GM12878 (cell line): ENCODE results near the gene ANP32A. TPM values are rescaled to one million over a fixed set of nuclear protein-coding genes. Genes with fewer than 3 reads are reported as not detected.

Experiments
- ATAC-seq: fragments of 200-7000 bp; cut with Tn5 transposase; 3 replicates; pipeline ENCODE4 v1.9.1; 2020; ENCODE audit warnings: mild to moderate bottlenecking, moderate library complexity
- BruUV-seq: library from RNA; stranded (reverse); fragments of 400-500 nt; replicated peaks from 2 replicates; lab custom pipeline; 2021; lab: Mats Ljungman, UMichigan
- CTCF ChIA-PET: fragments of 300-600 bp; sonication (Branson Sonifier 250); formaldehyde crosslinking; extraction: SDS; loops from one replicate; lab custom pipeline; 2021; ENCODE audit warnings: inconsistent platforms; lab: Yijun Ruan, JAX
- POLR2A ChIA-PET: fragments of 350-600 bp; formaldehyde crosslinking; extraction: SDS; loops from one replicate; lab custom pipeline; 2021; ENCODE audit warnings: inconsistent platforms; lab: Charles Lee
- RAD21 ChIA-PET: fragments of 300-600 bp; sonication (Branson Sonifier 250); formaldehyde crosslinking; loops from one replicate; lab custom pipeline; 2023; ENCODE audit warnings: antibody characterized with exemption; ENCODE audit not compliant: unreplicated experiment; lab: Charles Lee
- SMC1A ChIA-PET: fragments of 300-600 bp; sonication (Branson Sonifier 250); formaldehyde crosslinking; loops from one replicate; lab custom pipeline; 2023; ENCODE audit not compliant: unreplicated experiment, uncharacterized antibody; lab: Charles Lee
- DNase-seq: peaks from one replicate; pipeline ENCODE4 v3.0.0-alpha.2; 2011; ENCODE audit warnings: low read depth, low spot score
- FAIRE-seq: peaks from 3 replicates; lab custom pipeline; 2011; peaks lifted over from hg19 to GRCh38; lab: Jason Lieb, UNC
- H2AFZ ChIP-seq: 2 replicates; pipeline ENCODE4 v1.6.0; 2011; ENCODE audit warnings: low read depth, low read length, control low read depth; ENCODE audit not compliant: control insufficient read depth
- H3K27ac ChIP-seq: 2 replicates; pipeline ENCODE4 v1.5.1; 2011; ENCODE audit warnings: control low read depth; ENCODE audit not compliant: control insufficient read depth, insufficient read depth
- H3K27me3 ChIP-seq, 2 experiments: replicated peaks in 1 of 2; 2 replicates each; pipeline versions ENCODE4 v1.6.0 to v1.6.1; 2011; ENCODE audit warnings: low read length in 1 of 2; ENCODE audit not compliant: control insufficient read depth in 2 of 2, insufficient read depth in 2 of 2
- H3K36me3 ChIP-seq, 2 experiments: 2 replicates each; pipeline ENCODE4 v1.5.1; 2011; ENCODE audit warnings: low read length in 1 of 2; ENCODE audit not compliant: control insufficient read depth in 2 of 2, insufficient read depth in 2 of 2
- H3K4me1 ChIP-seq: 2 replicates; pipeline ENCODE4 v1.6.1; 2011; ENCODE audit warnings: mild to moderate bottlenecking, low read length, moderate library complexity, mixed read lengths; ENCODE audit not compliant: control insufficient read depth, insufficient read depth
- H3K4me2 ChIP-seq: 2 replicates; pipeline ENCODE4 v1.6.0; 2011; ENCODE audit warnings: control low read depth; ENCODE audit not compliant: control insufficient read depth, insufficient read depth
- H3K4me3 ChIP-seq: fragments of 200-600 bp; sonication (generic); 2 replicates; pipeline ENCODE4 v1.5.1; 2016
- H3K79me2 ChIP-seq: 2 replicates; pipeline ENCODE4 v1.6.0; 2011; ENCODE audit warnings: low read length; ENCODE audit not compliant: control insufficient read depth, insufficient read depth
- H3K9ac ChIP-seq: 2 replicates; pipeline ENCODE4 v1.8.0; 2011; ENCODE audit warnings: low read length, control low read depth, mixed read lengths; ENCODE audit not compliant: control insufficient read depth, insufficient read depth
- H3K9me3 ChIP-seq: replicated peaks from 3 replicates; pipeline ENCODE4 v1.5.1; 2011; ENCODE audit warnings: mild to moderate bottlenecking, low read length; ENCODE audit not compliant: control insufficient read depth, insufficient read depth
- H4K20me1 ChIP-seq: 2 replicates; pipeline ENCODE4 v1.6.0; 2011; ENCODE audit not compliant: control insufficient read depth, insufficient read depth
- CBX5 ChIP-seq: sonication (generic); IDR thresholded peaks from 2 replicates; pipeline ENCODE4 v1.6.1; 2016; ENCODE audit warnings: low read depth, moderate library complexity, mild to moderate bottlenecking, inconsistent platforms
- ESRRA ChIP-seq: IDR thresholded peaks from 2 replicates; pipeline ENCODE4 v1.6.1; 2012; ENCODE audit warnings: mild to moderate bottlenecking, low read length, improper control_type of control experiment
- NRF1 ChIP-seq: conservative IDR thresholded peaks from 2 replicates; pipeline ENCODE4 v1.6.1; 2011; ENCODE audit warnings: mild to moderate bottlenecking, low read depth, low read length, improper control_type of control experiment
- PAX8 ChIP-seq: fragments of 450-650 bp; IDR thresholded peaks from 2 replicates; pipeline ENCODE4 v1.6.1; 2017; ENCODE audit warnings: mild to moderate bottlenecking, moderate library complexity
- POLR2AphosphoS2 ChIP-seq: IDR thresholded peaks from 2 replicates; pipeline ENCODE4 v1.6.1; 2011; ENCODE audit warnings: low read depth, mild to moderate bottlenecking, low read length, improper control_type of control experiment, moderate library complexity
- RAD51 ChIP-seq: fragments of 450-650 bp; IDR thresholded peaks from 2 replicates; pipeline ENCODE4 v1.6.1; 2016; ENCODE audit warnings: moderate library complexity, mild to moderate bottlenecking, inconsistent platforms
- RELA ChIP-seq: fragments of 450-650 bp; IDR thresholded peaks from 2 replicates; pipeline ENCODE4 v1.8.0; 2014; ENCODE audit warnings: borderline replicate concordance; ENCODE audit not compliant: partially characterized antibody
- SIN3A ChIP-seq: IDR thresholded peaks from 2 replicates; pipeline ENCODE4 v1.6.1; 2012; ENCODE audit warnings: low read depth, low read length, improper control_type of control experiment
- SIX5 ChIP-seq: IDR thresholded peaks from 2 replicates; pipeline ENCODE4 v1.6.1; 2011; ENCODE audit warnings: mild to moderate bottlenecking, low read depth, low read length, moderate library complexity; ENCODE audit not compliant: severe bottlenecking
- TARDBP ChIP-seq: IDR thresholded peaks from 2 replicates; pipeline ENCODE4 v1.6.1; 2016; ENCODE audit warnings: borderline replicate concordance
- TCF12 ChIP-seq: IDR thresholded peaks from 2 replicates; pipeline ENCODE4 v1.6.1; 2011; ENCODE audit warnings: low read depth, mild to moderate bottlenecking, low read length
- YBX1 ChIP-seq: fragments of 450-650 bp; IDR thresholded peaks from 2 replicates; pipeline ENCODE4 v1.6.1; 2016; ENCODE audit warnings: antibody characterized with exemption
- ZNF207 ChIP-seq: fragments of 450-650 bp; IDR thresholded peaks from 2 replicates; pipeline ENCODE4 v1.6.1; 2014; ENCODE audit warnings: antibody characterized with exemption, mild to moderate bottlenecking, borderline replicate concordance
- ZNF24 ChIP-seq: fragments of 450-650 bp; IDR thresholded peaks from 2 replicates; pipeline ENCODE4 v1.6.1; 2017; ENCODE audit warnings: antibody characterized with exemption, mild to moderate bottlenecking
- ZNF592 ChIP-seq: fragments of 450-650 bp; IDR thresholded peaks from 2 replicates; pipeline ENCODE4 v1.6.1; 2017; ENCODE audit warnings: mild to moderate bottlenecking, moderate library complexity
- WGBS: methylation state at CpG from one replicate; pipeline ENCODE4 v1.1.6; 2016; ENCODE audit warnings: low lambda C conversion rate; ENCODE audit not compliant: insufficient replicate concordance, insufficient coverage; ENCODE audit errors: missing lambda C conversion rate; 5-methylcytosine and 5-hydroxymethylcytosine counted together
- in situ Hi-C: fragments of 300-500 bp; cut with MboI; formaldehyde crosslinking; loops from 9 replicates; pipeline ENCODE4 v1.14.3; 2018; ENCODE audit warnings: mixed read lengths
- intact Hi-C: fragments of 100-400 bp; cut with micrococcal nuclease; formaldehyde crosslinking; loops from one replicate; pipeline ENCODE4 v1.14.2; 2022; ENCODE audit not compliant: unreplicated experiment
- polyA plus RNA-seq, 11 experiments: library from polyadenylated mRNA; depleted of rRNA in 4 of 11; unstranded in 6 of 11; stranded (reverse) in 5 of 11; fragments of >200 nt; fragmentation: Nextera tagmentation in 4 of 11; fragmentation: Illumina TruSeq in 1 of 11; extraction: Ambion mirVana in 4 of 11; extraction: Trizol in 1 of 11; gene quantifications; 1 replicate in 1 of 11; 2 replicates in 10 of 11; pipeline versions ENCODE4 v1.2.1 to v1.2.3, GENCODE V29; 2011 to 2016; ENCODE audit warnings: inconsistent platforms in 2 of 11, missing spikeins in 2 of 11, low read depth in 1 of 11
- total RNA-seq, 4 experiments: library from RNA; depleted of rRNA in 3 of 4; stranded (reverse); fragments of >200 nt in 3 of 4; fragmentation: Illumina TruSeq in 1 of 4; extraction: Trizol in 1 of 4; gene quantifications; 2 replicates each; pipeline versions ENCODE4 v1.2.1 to v1.2.3, GENCODE V29; 2013 to 2021

ANP32A gene
- total and polyA plus RNA-seq, 10 of the 15 experiments (the other 5 are each of a cell fraction or from before 2014, with no cell fraction given): 29.6 to 666 (median 234) TPM

GRCh38 chr15:68808770-68809169 is 11.9 kb downstream of the ANP32A start:
- ATAC-seq (no peak), FAIRE-seq (no peak), DNase-seq (no peak)
- ChIA-PET CTCF (interaction anchor here (0.8 kb wide), 1 partner anchor 76 kb away, joined by 3 read pairs; no protein-coding TSS in a partner anchor), POLR2A (no interaction called here), SMC1A (interaction anchor here (1.2 to 2.0 kb wide), 2 partner anchors 10 to 15 kb away, joined by 5 read pairs; no protein-coding TSS in a partner anchor), RAD21 (interaction anchor here (1.7 kb wide), 1 partner anchor 14 kb away, joined by 3 read pairs; no protein-coding TSS in a partner anchor)
- intact Hi-C loops: no loop called here
- Histone ChIP-seq H3K4me2 (no peak overlapping the region), H4K20me1 (peaks cover 37% of the 10 kb centered on the region), H3K36me3 (peaks cover 22 to 27% of the 10 kb centered on the region in 2 experiments; a peak in 3 of 4 replicates), H3K9ac (no peak overlapping the region), H3K27me3 (no peaks in the 10 kb centered on the region), H3K9me3 (no peaks in the 10 kb centered on the region), H3K4me3 (no peak overlapping the region), H2AFZ (no peak overlapping the region), H3K79me2 (peaks cover 99% of the 10 kb centered on the region), H3K27ac (no peak overlapping the region), H3K4me1 (peaks cover 20% of the 10 kb centered on the region)
- WGBS: 60% methylated on average over 5 of the region's 5 CpGs
- no peak for TF ChIP-seq YBX1
- TF ChIP-seq TARDBP: no peak
- no peak for TF ChIP-seq TCF12
- no peak for TF ChIP-seq RELA
- no peak for TF ChIP-seq ZNF207
- BruUV-seq: no TSS peak
- in situ Hi-C loops: loop anchor here (25.0 kb wide), 1 partner anchor 1271 kb away; the partner anchor contains the start of gene MAP2K5

DNA sequence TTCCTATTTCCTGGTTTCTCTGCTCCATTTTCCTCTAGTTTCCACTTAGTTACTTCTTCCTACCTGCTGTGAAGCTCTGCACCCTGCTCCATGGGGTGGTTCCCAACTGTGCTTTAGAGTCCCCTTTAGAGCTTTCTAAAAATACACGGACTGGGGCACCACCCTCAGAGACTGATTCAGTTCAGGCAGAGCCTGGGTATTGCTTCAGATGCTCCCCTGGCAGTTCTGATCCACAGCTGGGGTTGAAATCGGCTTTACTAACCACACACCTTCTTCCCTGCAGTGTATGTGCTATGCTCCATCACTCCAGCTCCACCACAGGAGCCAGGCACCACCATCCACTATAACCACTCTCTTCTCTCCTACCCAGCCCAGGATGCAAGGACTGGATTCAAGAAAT is 12.6 kb downstream of the ANP32A start:
- CTCF ChIA-PET: interaction anchor here (1.8 kb wide), 1 partner anchor 21 kb away, joined by 6 read pairs; no protein-coding TSS in a partner anchor
- Histone ChIP-seq H3K9me3 (no peaks in the 10 kb centered on the region), H3K36me3 (peaks cover 24 to 31% of the 10 kb centered on the region in 2 experiments; a peak in 3 of 4 replicates), H3K27me3 (no peaks in the 10 kb centered on the region), H3K27ac (no peak overlapping the region), H4K20me1 (peaks cover 37% of the 10 kb centered on the region), H3K9ac (no peak overlapping the region), H2AFZ (no peak overlapping the region), H3K4me1 (peaks cover 20% of the 10 kb centered on the region), H3K4me2 (no peak overlapping the region; the same call in 1 of the 2 replicates), H3K4me3 (no peak overlapping the region), H3K79me2 (peaks cover 96% of the 10 kb centered on the region)
- WGBS: 0% methylated on average over 2 of the region's 2 CpGs
- FAIRE-seq (no peak), ATAC-seq (no peak), DNase-seq (no peak)
- RAD21 ChIA-PET: interaction anchor here (1.7 kb wide), 1 partner anchor 13 kb away, joined by 3 read pairs; no protein-coding TSS in a partner anchor
- intact Hi-C loops: no loop called here
- SMC1A ChIA-PET: interaction anchor here (0.6 to 2.0 kb wide), 4 partner anchors 8 to 370 kb away, joined by 3 to 5 read pairs (median 4); no protein-coding TSS in a partner anchor
- POLR2A ChIA-PET: interaction anchor here (0.6 to 1.7 kb wide), 2 partner anchors 13 to 530 kb away, joined by 3 to 7 read pairs; partner anchors contain the start of gene FEM1B
- no TSS peak for BruUV-seq
- in situ Hi-C loops: loop anchor here (25.0 kb wide), 1 partner anchor 1271 kb away; the partner anchor contains the start of gene MAP2K5
- TF ChIP-seq ZNF24: no peak
- TF ChIP-seq CBX5: no peak
- no peak for TF ChIP-seq PAX8
- TF ChIP-seq NRF1: no peak
- no peak for TF ChIP-seq ZNF592
- no peak for TF ChIP-seq SIN3A
- no peak for TF ChIP-seq SIX5
- TF ChIP-seq ESRRA: no peak
- TF ChIP-seq POLR2AphosphoS2: no peak
- no peak for TF ChIP-seq RAD51
